CD4-positive, alpha-beta memory T cell (primary cell): ENCODE data around the gene ASB7. TPM values are rescaled to one million over a fixed set of nuclear protein-coding genes. Genes with fewer than 3 reads are reported as not detected.

Source experiments
- CTCF ChIA-PET: fragments of 350-600 bp; sonication (Branson Sonifier 250); formaldehyde crosslinking; loops from one replicate; lab custom pipeline; 2021; ENCODE audit warnings: inconsistent platforms; ENCODE audit not compliant: partially characterized antibody; lab: Charles Lee
- POLR2A ChIA-PET: fragments of 350-600 bp; sonication (Branson Sonifier 250); formaldehyde crosslinking; loops from one replicate; lab custom pipeline; 2021; ENCODE audit not compliant: partially characterized antibody; lab: Charles Lee
- DNase-seq, 5 donors: peaks; one replicate each; pipeline versions ENCODE4 v3.0.0 to v3.0.0-alpha.2; 2020 to 2022; ENCODE audit warnings: mixed read lengths in 1 of 5
- H3K27ac ChIP-seq: one replicate; pipeline ENCODE4 v1.7.0; 2013; ENCODE audit warnings: low read depth, low read length
- H3K27me3 ChIP-seq: 2 replicates; pipeline ENCODE4 v1.7.0; 2013; ENCODE audit warnings: mild to moderate bottlenecking, low read length, moderate library complexity; ENCODE audit not compliant: insufficient read depth
- H3K36me3 ChIP-seq: 2 replicates; pipeline ENCODE4 v1.7.0; 2013; ENCODE audit warnings: mild to moderate bottlenecking, low read length, moderate library complexity; ENCODE audit not compliant: insufficient read depth
- H3K4me1 ChIP-seq: 2 replicates; pipeline ENCODE4 v1.7.0; 2013; ENCODE audit warnings: mild to moderate bottlenecking, low read length, moderate library complexity; ENCODE audit not compliant: insufficient read depth
- H3K4me3 ChIP-seq, 2 donors: one replicate each; pipeline ENCODE4 v1.7.0; 2013; ENCODE audit warnings: low read length in 2 of 2, mild to moderate bottlenecking in 1 of 2
- H3K9me3 ChIP-seq, 2 donors: one replicate each; pipeline ENCODE4 v1.7.0; 2013; ENCODE audit warnings: low read length in 2 of 2, control low read depth in 1 of 2; ENCODE audit not compliant: control insufficient read depth in 1 of 2
- H3K27ac Mint-ChIP-seq, 7 donors: one replicate each; pipeline ENCODE4 v1.8.0; 2020 to 2021; ENCODE audit warnings: mixed read lengths in 7 of 7, mild to moderate bottlenecking in 6 of 7, inconsistent platforms in 3 of 7, moderate library complexity in 3 of 7
- H3K27me3 Mint-ChIP-seq, 2 donors: one replicate each; pipeline ENCODE4 v1.8.0; 2020 to 2021; ENCODE audit warnings: mixed read lengths in 2 of 2
- H3K36me3 Mint-ChIP-seq, 2 donors: one replicate each; pipeline ENCODE4 v1.8.0; 2020 to 2021; ENCODE audit warnings: mixed read lengths in 2 of 2, inconsistent platforms in 1 of 2, mild to moderate bottlenecking in 1 of 2
- H3K4me1 Mint-ChIP-seq, 4 donors: one replicate each; pipeline ENCODE4 v1.8.0; 2020 to 2021; ENCODE audit warnings: mixed read lengths in 4 of 4, mild to moderate bottlenecking in 1 of 4
- H3K4me3 Mint-ChIP-seq, 8 donors: one replicate each; pipeline ENCODE4 v1.8.0; 2020 to 2021; ENCODE audit warnings: mixed read lengths in 8 of 8, mild to moderate bottlenecking in 7 of 8, moderate library complexity in 6 of 8, inconsistent platforms in 3 of 8
- H3K9me3 Mint-ChIP-seq, 8 donors: one replicate each; pipeline ENCODE4 v1.8.0; 2020 to 2021; ENCODE audit warnings: mixed read lengths in 8 of 8, mild to moderate bottlenecking in 5 of 8, inconsistent platforms in 3 of 8, moderate library complexity in 1 of 8
- intact Hi-C: fragments of 100-400 bp; cut with micrococcal nuclease; formaldehyde crosslinking; loops from one replicate; pipeline ENCODE4 v1.15.1; 2023
- polyA plus RNA-seq, 2 donors: library from polyadenylated mRNA; unstranded; fragments of 300-500 nt; fragmentation: Illumina TruSeq; gene quantifications; one replicate each; pipeline ENCODE4 v1.2.3, GENCODE V29; 2021
- total RNA-seq, 2 experiments: library from RNA; stranded (reverse); gene quantifications; one replicate each; pipeline ENCODE4 v1.2.3, GENCODE V29; 2021

Gene ASB7
- total and polyA plus RNA-seq, 4 experiments from 2014 or later = 14.3 to 20.0 (median 17.7) TPM

- Histone ChIP-seq H3K27ac (no peak overlapping the region), H3K27me3 (no peaks in the 10 kb centered on the region), H3K9me3 (no peaks in the 10 kb centered on the region), H3K4me3 (no peak overlapping the region), H3K36me3 (peaks cover 6% of the 10 kb centered on the region), H3K4me1 (peaks cover 21% of the 10 kb centered on the region)
- Mint-ChIP-seq H3K27me3 (no peaks in the 10 kb centered on the region), H3K4me3 (no peak overlapping the region), H3K27ac (peak overlapping the region in 2 of 7 donors; percentile 22 to 61), H3K36me3 (peaks cover 55 to 58% of the 10 kb centered on the region in 2 donors), H3K4me1 (peaks cover 28 to 35% (median 29%) of the 10 kb centered on the region in 4 donors), H3K9me3 (no peaks in the 10 kb centered on the region)
- ChIA-PET POLR2A (no interaction called here), CTCF (interaction anchor here (1.0 to 4.3 kb wide), 2 partner anchors 217 kb away, joined by 3 to 19 read pairs; no protein-coding TSS in a partner anchor)
- DNase-seq = no peak
- intact Hi-C loops = no loop called here
These were observed 35.4 kb upstream of the ASB7 start for GRCh38 chr15:100566850-100567628.

- Histone ChIP-seq H3K4me3 (no peak overlapping the region), H3K27ac (no peak overlapping the region), H3K9me3 (no peaks in the 10 kb centered on the region), H3K27me3 (no peaks in the 10 kb centered on the region), H3K4me1 (peaks cover 31% of the 10 kb centered on the region), H3K36me3 (peaks cover 17% of the 10 kb centered on the region)
- peaks cover 42 to 55% of the 10 kb centered on the region in 2 donors for H3K36me3 Mint-ChIP-seq
- peak overlapping the region in 6 of 7 donors; percentile 5 to 94 (median 52) for H3K27ac Mint-ChIP-seq
- ChIA-PET CTCF (interaction anchor here (0.8 to 7.2 kb wide), 4 partner anchors 31 to 229 kb away, joined by 3 to 214 read pairs (median 4); partner anchors contain the start of gene ADAMTS17), POLR2A (no interaction called here)
- DNase-seq = no peak
- peak overlapping the region in 1 of 8 donors; percentile 21 for H3K4me3 Mint-ChIP-seq
- no peaks in the 10 kb centered on the region for H3K27me3 Mint-ChIP-seq
- peaks cover 28 to 43% (median 30%) of the 10 kb centered on the region in 4 donors for H3K4me1 Mint-ChIP-seq
- no peaks in the 10 kb centered on the region for H3K9me3 Mint-ChIP-seq
- intact Hi-C loops = no loop called here
These were observed 33.0 kb upstream of the ASB7 start for GRCh38 chr15:100569391-100569790.

DNA sequence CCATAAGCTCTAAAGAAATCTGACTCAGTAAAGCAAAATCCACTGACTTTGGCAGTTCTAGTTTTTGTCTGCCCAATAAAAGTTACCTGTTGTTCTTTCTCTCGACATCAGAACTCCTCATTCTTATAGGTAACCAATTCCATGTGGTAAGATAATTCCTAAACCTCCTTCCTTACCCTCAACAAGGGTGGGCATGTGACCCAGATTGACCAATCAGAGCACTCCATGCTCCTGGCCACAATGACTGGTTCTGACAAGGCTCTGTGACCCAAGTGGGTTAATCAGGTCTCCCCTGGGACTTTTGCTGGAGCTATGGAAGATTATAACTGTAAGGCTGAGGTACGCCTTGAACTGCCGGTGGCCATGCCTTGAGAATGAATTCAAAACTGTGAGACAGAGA is 32.1 kb upstream of the ASB7 start:
- no peak for DNase-seq
- Histone ChIP-seq H3K9me3 (no peaks in the 10 kb centered on the region), H3K4me3 (no peak overlapping the region), H3K27me3 (no peaks in the 10 kb centered on the region), H3K36me3 (peaks cover 17% of the 10 kb centered on the region), H3K4me1 (peaks cover 31% of the 10 kb centered on the region), H3K27ac (peak overlapping the region; percentile 37)
- no peaks in the 10 kb centered on the region for H3K9me3 Mint-ChIP-seq
- H3K27me3 Mint-ChIP-seq = no peaks in the 10 kb centered on the region
- peaks cover 44 to 57% of the 10 kb centered on the region in 2 donors for H3K36me3 Mint-ChIP-seq
- ChIA-PET POLR2A (interaction anchor here (1.1 kb wide), 1 partner anchor 27 kb away, joined by 5 read pairs; no protein-coding TSS in a partner anchor), CTCF (interaction anchor here (0.8 to 7.2 kb wide), 7 partner anchors 26 to 230 kb away, joined by 3 to 214 read pairs (median 5); partner anchors contain the start of genes ADAMTS17, ASB7 and LINS1)
- H3K4me3 Mint-ChIP-seq = peak overlapping the region in 4 of 8 donors; percentile 77 to 88 (median 86)
- peak overlapping the region; percentile 61 to 95 (median 93) for H3K27ac Mint-ChIP-seq
- peaks cover 27 to 43% (median 29%) of the 10 kb centered on the region in 4 donors for H3K4me1 Mint-ChIP-seq
- intact Hi-C loops = no loop called here

DNA sequence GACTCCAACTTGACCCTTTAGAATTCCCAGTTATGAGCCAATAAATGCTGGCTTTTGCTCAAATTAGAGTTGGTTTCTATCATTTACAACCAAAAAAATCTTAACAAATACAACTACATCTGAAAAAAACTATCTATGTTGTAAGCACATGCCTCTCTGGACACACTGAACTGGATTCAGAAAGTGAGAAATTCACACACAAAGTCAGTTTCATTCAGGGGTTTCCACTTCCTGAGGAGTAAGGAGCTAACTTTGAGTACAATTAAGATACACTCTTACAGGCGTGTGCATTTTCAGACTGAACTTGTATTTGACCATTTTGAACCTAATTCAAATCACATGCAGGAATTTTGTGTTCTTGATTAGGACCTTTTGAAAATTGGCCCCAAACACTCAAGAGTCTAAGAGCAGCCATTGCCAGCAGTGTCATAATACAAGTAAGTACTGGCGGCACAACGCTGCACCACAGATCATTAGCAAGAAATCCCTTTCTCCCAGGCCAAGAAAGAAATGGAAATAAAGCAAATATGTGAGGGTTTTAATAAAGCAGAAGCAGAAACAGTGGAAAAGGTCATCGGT is 31.6 kb upstream of the ASB7 start:
- Histone ChIP-seq H3K9me3 (no peaks in the 10 kb centered on the region), H3K27me3 (no peaks in the 10 kb centered on the region), H3K4me1 (peaks cover 31% of the 10 kb centered on the region), H3K27ac (peak overlapping the region; percentile 37), H3K36me3 (peaks cover 17% of the 10 kb centered on the region), H3K4me3 (no peak overlapping the region)
- intact Hi-C loops = no loop called here
- H3K4me1 Mint-ChIP-seq = peaks cover 27 to 44% (median 30%) of the 10 kb centered on the region in 4 donors
- ChIA-PET POLR2A (interaction anchor here (0.7 to 1.1 kb wide), 3 partner anchors 25 to 221 kb away, joined by 3 to 5 read pairs (median 3); no protein-coding TSS in a partner anchor), CTCF (interaction anchor here (0.6 to 7.2 kb wide), 10 partner anchors 7 to 642 kb away, joined by 3 to 214 read pairs (median 4); partner anchors contain the start of genes ADAMTS17, ASB7 and LINS1)
- H3K4me3 Mint-ChIP-seq = peak overlapping the region; percentile 69 to 88 (median 81)
- H3K36me3 Mint-ChIP-seq = peaks cover 47 to 59% of the 10 kb centered on the region in 2 donors
- no peaks in the 10 kb centered on the region for H3K9me3 Mint-ChIP-seq
- DNase-seq = no peak
- peak overlapping the region; percentile 61 to 95 (median 93) for H3K27ac Mint-ChIP-seq
- H3K27me3 Mint-ChIP-seq = no peaks in the 10 kb centered on the region

DNA sequence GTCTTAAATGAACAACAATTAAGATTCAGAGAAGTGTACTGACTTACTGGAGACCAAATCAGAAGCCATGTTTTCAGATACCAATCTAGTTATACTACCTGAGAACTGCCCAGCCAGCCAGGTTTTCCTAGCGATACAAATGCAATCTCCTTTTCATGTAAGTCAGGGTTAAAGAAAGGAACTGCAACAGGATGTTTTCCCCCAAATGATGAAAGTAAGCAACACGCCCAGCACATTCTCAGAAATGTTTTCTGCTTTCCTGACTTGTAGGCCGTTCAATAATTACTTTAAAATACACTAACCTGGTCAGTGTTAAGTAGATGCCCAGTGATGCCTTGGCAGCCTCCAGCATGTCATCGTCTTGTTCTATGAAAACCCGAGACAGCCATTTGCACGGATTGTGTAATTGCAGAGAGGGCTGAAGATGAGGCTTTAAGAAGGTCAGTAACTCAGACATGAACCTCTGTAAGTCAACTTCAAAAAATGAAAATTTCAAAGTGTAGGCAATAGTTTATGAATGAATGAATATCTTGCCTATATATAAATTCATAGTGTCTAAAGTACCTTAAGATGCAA is 30.7 kb upstream of the ASB7 start:
- POLR2A ChIA-PET = interaction anchor here (0.7 to 1.9 kb wide), 6 partner anchors 8 to 229 kb away, joined by 3 to 14 read pairs (median 4); no protein-coding TSS in a partner anchor

GRCh38 chr15:100572362-100572983 is 29.9 kb upstream of the ASB7 start:
- Histone ChIP-seq H3K9me3 (no peaks in the 10 kb centered on the region), H3K4me1 (peaks cover 31% of the 10 kb centered on the region), H3K27ac (peak overlapping the region; percentile 37), H3K4me3 (no peak overlapping the region), H3K27me3 (no peaks in the 10 kb centered on the region), H3K36me3 (peaks cover 17% of the 10 kb centered on the region)
- ChIA-PET CTCF (interaction anchor here (0.6 to 7.2 kb wide), 16 partner anchors 9 to 644 kb away, joined by 3 to 214 read pairs (median 8); partner anchors contain the start of genes ADAMTS17, ASB7 and LINS1), POLR2A (interaction anchor here (0.7 to 1.9 kb wide), 6 partner anchors 9 to 242 kb away, joined by 3 to 14 read pairs (median 4); partner anchors contain the start of genes ASB7 and LINS1)
- Mint-ChIP-seq H3K27me3 (no peaks in the 10 kb centered on the region), H3K4me1 (peaks cover 32 to 58% (median 42%) of the 10 kb centered on the region in 4 donors), H3K27ac (peak overlapping the region in 5 of 7 donors; percentile 81 to 95 (median 94)), H3K9me3 (no peaks in the 10 kb centered on the region), H3K36me3 (peaks cover 53 to 66% of the 10 kb centered on the region in 2 donors), H3K4me3 (peak overlapping the region in 7 of 8 donors; percentile 77 to 88 (median 84))
- intact Hi-C loops = loop anchor here (1.0 to 2.0 kb wide), 4 partner anchors 24 to 644 kb away; no protein-coding TSS in a partner anchor
- peak in 4 of 5 donors; percentile 35 to 41 (median 36) for DNase-seq

More for the DNA sequence above, 30.7 kb upstream of the ASB7 start:
- Mint-ChIP-seq H3K27me3 (no peaks in the 10 kb centered on the region), H3K36me3 (peaks cover 52 to 67% of the 10 kb centered on the region in 2 donors), H3K9me3 (no peaks in the 10 kb centered on the region), H3K4me1 (peaks cover 30 to 53% (median 37%) of the 10 kb centered on the region in 4 donors), H3K4me3 (peak overlapping the region; percentile 69 to 88 (median 81)), H3K27ac (peak overlapping the region; percentile 86 to 95 (median 93))
- CTCF ChIA-PET = interaction anchor here (0.6 to 7.2 kb wide), 16 partner anchors 8 to 643 kb away, joined by 3 to 214 read pairs (median 7); partner anchors contain the start of genes ADAMTS17, ASB7 and LINS1
- H3K9me3 ChIP-seq = no peaks in the 10 kb centered on the region
- no peak overlapping the region for H3K4me3 ChIP-seq
- peaks cover 31% of the 10 kb centered on the region for H3K4me1 ChIP-seq
- H3K36me3 ChIP-seq = peaks cover 17% of the 10 kb centered on the region
- intact Hi-C loops = loop anchor here (1.0 to 2.0 kb wide), 4 partner anchors 25 to 643 kb away; no protein-coding TSS in a partner anchor
- peak in 1 of 5 donors; percentile 10 for DNase-seq
- H3K27ac ChIP-seq = peak overlapping the region; percentile 37
- H3K27me3 ChIP-seq = no peaks in the 10 kb centered on the region
